AG04450 (cell line): Measurements from ENCODE around the gene NEO1. TPM values are rescaled to one million over a fixed set of nuclear protein-coding genes. Genes with fewer than 3 reads are reported as not detected.

ENCODE experiments used
- CTCF ChIA-PET: fragments of 300-600, 350-600 bp; formaldehyde crosslinking; extraction: SDS; loops from one replicate; lab custom pipeline; 2022; ENCODE audit warnings: antibody characterized with exemption, inconsistent platforms; lab: Charles Lee
- POLR2A ChIA-PET: fragments of 350-600 bp; formaldehyde crosslinking; extraction: SDS; loops from one replicate; lab custom pipeline; 2021; ENCODE audit warnings: antibody characterized with exemption, inconsistent platforms; lab: Yijun Ruan, JAX
- DNase-seq: peaks from one replicate; pipeline ENCODE4 v3.0.0-alpha.2; 2011; ENCODE audit warnings: low read depth, low spot score
- H3K27ac ChIP-seq: one replicate; pipeline ENCODE4 v1.5.1; 2012; ENCODE audit warnings: low read depth, low read length, control low read depth
- H3K27me3 ChIP-seq: one replicate; pipeline ENCODE4 v1.6.0; 2012; ENCODE audit warnings: low read length; ENCODE audit not compliant: control insufficient read depth, insufficient read depth
- H3K4me3 ChIP-seq: 2 replicates; pipeline ENCODE4 v1.5.1; 2011; ENCODE audit warnings: mild to moderate bottlenecking, low read depth, low read length, control low read depth
- H3K9me3 ChIP-seq: 2 replicates; pipeline ENCODE4 v1.5.1; 2012; ENCODE audit warnings: low read length; ENCODE audit not compliant: control insufficient read depth, insufficient read depth
- CTCF ChIP-seq: IDR thresholded peaks from 2 replicates; pipeline ENCODE4 v1.5.1; 2011; ENCODE audit warnings: low read depth, low read length, control low read depth, inconsistent platforms
- polyA plus RNA-seq: library from polyadenylated mRNA; depleted of rRNA; stranded (reverse); fragments of >200 nt; gene quantifications from 2 replicates; pipeline ENCODE4 v1.2.3, GENCODE V29; 2011

Gene NEO1
- polyA plus RNA-seq, 1 experiment: 3.5 TPM

- ChIA-PET CTCF (no interaction called here), POLR2A (no interaction called here)
- Histone ChIP-seq H3K9me3 (no peaks in the 10 kb centered on the region; the same call in 1 of the 2 replicates), H3K27me3 (no peaks in the 10 kb centered on the region), H3K4me3 (no peak overlapping the region), H3K27ac (no peak overlapping the region)
- no peak for TF ChIP-seq CTCF
- DNase-seq: no peak
These were observed 276.0 kb downstream of the NEO1 start for GRCh38 chr15:73328149-73328820.

GRCh38 chr15:73328981-73329380 lies 276.7 kb downstream of the NEO1 start:
- Histone ChIP-seq H3K27ac (no peak overlapping the region), H3K9me3 (no peaks in the 10 kb centered on the region; the same call in 1 of the 2 replicates), H3K27me3 (no peaks in the 10 kb centered on the region), H3K4me3 (no peak overlapping the region)
- POLR2A ChIA-PET: no interaction called here
- CTCF ChIA-PET: no interaction called here
- DNase-seq: no peak
- no peak for TF ChIP-seq CTCF

- no peak for DNase-seq
- ChIA-PET CTCF (no interaction called here), POLR2A (no interaction called here)
- H3K4me3 ChIP-seq: no peak overlapping the region
- no peaks in the 10 kb centered on the region for H3K27me3 ChIP-seq
- H3K27ac ChIP-seq: no peak overlapping the region
- H3K9me3 ChIP-seq: no peaks in the 10 kb centered on the region; the same call in 1 of the 2 replicates
- no peak for TF ChIP-seq CTCF
These were observed 277.4 kb downstream of the NEO1 start for GRCh38 chr15:73329501-73330200.

- TF ChIP-seq CTCF: no peak
- DNase-seq: no peak
- CTCF ChIA-PET: no interaction called here
- no peak overlapping the region for H3K27ac ChIP-seq
- no peaks in the 10 kb centered on the region for H3K9me3 ChIP-seq
- POLR2A ChIA-PET: no interaction called here
- no peak overlapping the region for H3K4me3 ChIP-seq
- H3K27me3 ChIP-seq: no peaks in the 10 kb centered on the region
These were observed 278.2 kb downstream of the NEO1 start for GRCh38 chr15:73330206-73331051.
